Stimulated activated CD4-positive, alpha-beta T cell treated with anti-CD3 and anti-CD28 coated beads, Interleukin-15, amount 100 ng/mL, for 1 hour (primary cell): ENCODE results near the gene KLHL12.
"Not testable (repeated sequence)": the region's sequence is repeated elsewhere in the genome, so short reads cannot be mapped to it uniquely, and the experiment has no call there.

Source experiments
- DNase-seq, 2 donors: peaks; one replicate each; pipeline ENCODE4 v3.0.0-alpha.2; 2020; ENCODE audit warnings: low read depth in 1 of 2, low spot score in 1 of 2

KLHL12 gene

GRCh38 chr1:202952099-202952498 lies 25.1 kb upstream of the KLHL12 start:
- DNase-seq = no peak

GRCh38 chr1:202951437-202951836 lies 24.4 kb upstream of the KLHL12 start:
- no peak for DNase-seq

- no peak for DNase-seq
These were observed 18.4 kb upstream of the KLHL12 start for GRCh38 chr1:202945483-202945882.

GRCh38 chr1:202944438-202944921 lies 17.4 kb upstream of the KLHL12 start:
- no peak for DNase-seq

DNA sequence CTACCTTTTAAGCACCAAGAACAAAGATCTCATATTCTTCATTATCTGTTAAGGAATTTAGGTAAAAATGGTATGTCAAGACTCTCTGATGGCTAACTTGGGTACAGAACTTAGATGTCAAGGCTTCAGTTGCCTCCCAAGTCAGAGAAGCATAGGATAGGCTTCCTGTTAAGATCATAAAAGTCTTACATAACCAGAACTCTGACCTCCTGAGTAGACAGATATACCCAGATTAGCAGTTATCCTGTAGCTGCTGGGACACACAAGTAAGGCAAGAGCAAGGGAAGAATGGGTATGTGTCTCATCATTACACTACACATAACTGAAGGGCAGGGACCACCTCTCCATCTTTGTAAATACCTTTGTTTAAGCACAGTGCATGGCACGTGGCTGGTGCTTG lies 15.4 kb upstream of the KLHL12 start:
- no peak for DNase-seq

DNA sequence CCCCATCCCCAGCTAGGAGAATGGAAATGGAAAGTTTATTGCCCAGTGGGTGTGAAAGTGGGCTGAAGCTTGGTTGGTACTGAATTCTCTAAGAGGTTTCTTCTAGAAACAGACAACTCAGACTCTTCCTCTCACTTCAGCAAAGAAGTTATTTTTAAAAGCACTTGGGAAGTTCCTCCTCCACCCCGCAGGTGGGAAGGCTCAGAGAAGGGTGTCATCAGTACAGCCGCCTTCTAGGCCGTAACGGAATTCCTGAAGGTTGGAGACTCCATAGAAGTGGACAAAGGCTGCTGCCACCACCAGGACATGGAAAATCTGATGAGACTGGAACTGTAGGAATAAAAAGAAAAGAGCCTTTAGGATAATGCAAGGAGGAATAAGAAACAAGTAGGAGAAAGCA lies 14.3 kb upstream of the KLHL12 start:
- DNase-seq = no peak

- DNase-seq = no peak
These were observed 13.5 kb upstream of the KLHL12 start for GRCh38 chr1:202940561-202940960.

DNA sequence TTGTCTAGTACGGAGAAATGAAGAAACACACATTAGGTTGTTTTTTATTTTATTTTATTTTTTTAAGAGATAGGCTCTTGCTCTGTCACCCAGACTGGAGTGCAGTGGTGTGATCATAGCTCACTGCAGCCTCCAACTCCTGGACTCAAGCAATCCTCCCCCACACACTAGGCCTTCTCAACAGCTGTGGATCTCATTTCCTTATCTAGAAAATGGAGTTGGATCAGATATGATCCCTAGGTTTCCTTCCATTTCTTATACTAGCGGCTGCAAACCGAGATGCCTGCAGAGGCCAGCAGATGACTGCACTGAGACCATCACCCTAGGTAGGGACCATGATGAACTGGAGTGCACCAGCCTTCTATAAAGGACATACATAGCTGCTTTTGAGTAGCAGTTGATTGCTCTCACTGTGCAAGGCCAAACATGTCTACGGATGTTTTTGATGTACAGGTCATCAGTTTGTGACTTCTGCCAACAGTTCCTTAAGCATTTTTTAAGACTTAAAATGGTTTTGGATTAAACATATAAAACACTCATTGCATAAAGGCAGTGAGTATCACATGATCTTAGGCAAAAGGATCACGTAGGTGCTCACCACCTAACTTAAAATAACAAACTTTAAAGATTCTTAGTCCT lies 11.4 kb upstream of the KLHL12 start:
- DNase-seq = no peak

DNA sequence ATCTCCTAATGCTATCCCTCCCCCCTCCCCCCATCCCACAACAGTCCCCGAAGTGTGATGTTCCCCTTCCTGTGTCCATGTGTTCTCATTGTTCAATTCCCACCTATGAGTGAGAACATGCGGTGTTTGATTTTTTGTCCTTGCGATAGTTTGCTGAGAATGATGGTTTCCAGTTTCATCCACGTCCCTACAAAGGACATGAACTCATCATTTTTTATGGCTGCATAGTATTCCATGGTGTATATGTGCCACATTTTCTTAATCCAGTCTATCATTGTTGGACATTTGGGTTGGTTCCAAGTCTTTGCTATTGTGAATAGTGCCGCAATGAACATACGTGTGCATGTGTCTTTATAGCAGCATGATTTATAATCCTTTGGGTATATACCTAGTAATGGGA lies 9.4 kb upstream of the KLHL12 start:
- DNase-seq = not testable (repeated sequence)

DNA sequence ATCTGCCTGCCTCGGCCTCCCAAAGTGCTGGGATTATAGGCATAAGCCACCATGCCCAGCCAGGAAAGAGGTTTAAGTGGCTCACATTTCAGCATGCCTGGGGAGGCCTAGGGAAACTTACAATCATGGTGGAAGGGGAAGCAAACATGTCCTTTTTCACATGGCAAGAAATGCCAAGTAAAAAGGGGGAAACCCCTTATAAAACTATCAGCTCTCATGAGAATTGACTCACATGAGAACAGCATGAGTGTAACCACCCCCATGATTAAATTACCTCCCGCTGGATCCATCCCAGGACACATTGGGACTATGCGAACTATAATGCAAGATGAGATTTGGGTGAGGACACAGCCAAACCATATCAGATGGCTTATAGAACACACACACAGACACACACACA lies 8.8 kb upstream of the KLHL12 start:
- no peak for DNase-seq

DNA sequence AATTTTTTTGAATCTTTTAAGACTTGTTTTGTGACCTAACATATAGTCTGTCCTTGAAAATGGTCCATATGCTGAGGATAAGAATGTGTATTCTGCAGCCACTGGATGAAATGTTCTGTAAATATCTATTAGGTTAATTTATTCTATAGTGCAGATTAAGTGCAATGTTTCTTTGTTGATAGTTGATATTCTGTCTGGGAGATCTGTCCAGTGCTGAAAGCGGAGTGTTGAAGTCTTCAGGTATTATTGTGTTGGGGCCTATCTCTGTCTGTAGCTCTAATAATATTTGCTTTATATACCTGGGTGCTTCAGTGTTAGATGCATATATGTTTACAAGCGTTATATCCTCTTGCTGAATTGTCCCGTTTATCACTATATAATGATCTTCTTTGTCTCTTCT lies 7.7 kb upstream of the KLHL12 start:
- DNase-seq = no peak

DNA sequence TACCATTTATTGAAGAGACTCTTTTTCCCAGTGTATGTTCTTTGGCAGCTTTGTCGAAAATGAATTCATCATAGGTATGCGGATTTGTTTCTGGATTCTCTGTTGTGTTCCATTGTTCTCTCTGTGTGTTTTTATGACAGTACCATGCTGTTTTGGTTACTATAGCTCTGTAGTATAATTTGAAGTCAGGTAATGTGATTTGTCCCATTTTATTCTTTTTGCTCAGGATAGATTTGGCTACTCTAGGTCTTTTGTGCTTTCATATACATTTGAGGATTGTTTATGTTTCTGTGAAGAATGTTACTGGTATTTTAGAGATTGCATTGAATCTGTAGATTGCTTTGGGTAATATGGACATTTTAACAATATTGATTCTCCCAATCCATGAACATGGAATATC lies 5.4 kb upstream of the KLHL12 start:
- DNase-seq = no peak

DNA sequence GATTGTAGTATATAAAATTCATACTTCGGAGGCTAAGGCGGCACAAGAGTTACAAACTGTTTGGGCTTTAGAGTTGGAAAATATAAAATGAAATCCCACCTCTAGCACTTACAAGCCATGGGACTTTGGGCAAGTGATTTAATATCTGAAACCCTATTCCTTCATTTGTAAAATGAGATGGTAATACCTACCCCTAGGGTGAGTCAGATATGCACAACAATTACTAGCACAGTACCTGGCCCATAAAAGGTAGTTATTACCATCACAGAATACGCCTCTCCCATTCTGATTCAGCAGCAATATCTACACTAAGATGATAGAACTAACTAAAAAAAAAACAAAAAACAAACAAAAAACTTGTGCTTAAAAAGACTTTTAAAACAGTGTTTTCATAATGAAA lies 3.5 kb downstream of the KLHL12 start:
- no peak for DNase-seq

- DNase-seq = no peak
These were observed 7.4 kb downstream of the KLHL12 start for GRCh38 chr1:202919615-202920014.

DNA sequence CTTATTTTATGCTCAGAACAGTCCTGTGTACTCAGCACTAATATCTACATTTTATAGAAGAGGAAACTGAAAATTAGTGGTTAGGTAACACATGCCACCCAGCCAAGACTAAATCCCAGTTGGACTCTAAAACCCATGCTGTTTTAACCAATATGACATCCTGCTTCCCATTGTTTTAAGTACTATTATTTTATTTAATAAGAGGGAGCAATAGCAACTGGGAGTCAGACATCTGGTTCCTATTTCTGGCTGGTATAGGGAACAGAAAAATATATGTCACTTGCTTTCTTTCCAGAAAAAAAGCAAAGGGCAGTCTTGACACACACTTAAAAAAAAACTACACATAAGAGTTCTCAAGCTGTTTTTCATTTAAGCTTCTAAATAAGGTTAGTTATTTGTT lies 11.9 kb downstream of the KLHL12 start:
- DNase-seq = no peak

DNA sequence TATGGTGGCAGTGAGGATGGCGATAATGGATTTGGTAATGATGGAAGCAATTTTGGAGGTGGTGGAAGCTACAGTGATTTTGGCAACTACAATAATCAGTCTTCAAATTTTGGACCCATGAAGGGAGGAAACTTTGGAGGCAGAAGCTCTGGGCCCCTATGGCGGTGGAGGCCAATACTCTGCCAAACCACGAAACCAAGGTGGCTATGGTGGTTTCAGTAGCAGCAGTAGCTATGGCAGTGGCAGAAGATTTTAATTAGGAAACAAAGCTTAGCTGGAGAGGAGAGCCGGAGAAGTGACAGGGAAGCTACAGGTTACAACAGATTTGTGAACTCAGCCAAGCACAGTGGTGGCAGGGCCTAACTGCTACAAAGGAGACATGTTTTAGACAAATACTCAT lies 14.6 kb downstream of the KLHL12 start:
- DNase-seq = not testable (repeated sequence)

GRCh38 chr1:202909494-202909893 lies 17.5 kb downstream of the KLHL12 start:
- no peak for DNase-seq

DNA sequence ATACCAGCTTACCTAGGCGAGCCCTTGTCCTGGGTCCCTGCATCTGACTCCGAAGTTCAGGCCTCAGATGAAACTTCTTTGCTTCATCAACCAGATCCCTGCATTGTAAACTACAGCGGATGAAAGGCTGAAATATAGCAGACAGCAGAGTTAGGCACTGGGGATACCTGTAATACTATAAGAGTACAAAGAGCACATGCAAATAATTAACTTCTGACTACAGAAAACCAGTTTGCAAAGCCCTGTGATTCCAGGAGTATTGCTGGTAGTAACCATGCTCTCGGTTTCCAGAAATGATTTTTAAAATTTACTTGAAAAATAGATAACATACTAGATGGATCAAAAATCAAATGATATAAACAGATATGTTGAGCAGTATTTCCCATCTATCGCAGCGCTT lies 18.0 kb downstream of the KLHL12 start:
- DNase-seq = no peak

DNA sequence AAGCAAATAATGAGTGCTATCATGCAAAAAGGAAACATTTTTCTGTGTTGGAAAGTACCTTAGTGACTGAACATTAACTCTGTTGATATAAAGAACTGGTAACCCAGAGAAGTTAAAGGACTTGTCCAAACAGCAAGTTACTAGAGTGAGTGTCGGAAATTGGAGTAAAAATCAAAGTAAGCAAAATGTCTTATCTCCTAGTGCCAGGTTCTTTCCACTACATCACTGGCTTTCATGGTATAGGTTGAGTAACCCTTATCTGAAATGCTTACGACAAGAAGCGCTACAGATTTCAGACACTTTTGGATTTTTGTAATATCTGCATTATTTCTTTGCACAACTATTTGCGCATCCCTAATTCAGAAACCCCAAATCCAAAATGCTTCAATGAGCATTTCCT lies 21.7 kb downstream of the KLHL12 start:
- no peak for DNase-seq

- not testable (repeated sequence) for DNase-seq
These were observed 23.2 kb downstream of the KLHL12 start for GRCh38 chr1:202903808-202904207.

- DNase-seq = no peak
These were observed 25.5 kb downstream of the KLHL12 start for GRCh38 chr1:202901555-202901954.

- no peak for DNase-seq
These were observed 34.5 kb downstream of the KLHL12 start for GRCh38 chr1:202892501-202892900.

DNA sequence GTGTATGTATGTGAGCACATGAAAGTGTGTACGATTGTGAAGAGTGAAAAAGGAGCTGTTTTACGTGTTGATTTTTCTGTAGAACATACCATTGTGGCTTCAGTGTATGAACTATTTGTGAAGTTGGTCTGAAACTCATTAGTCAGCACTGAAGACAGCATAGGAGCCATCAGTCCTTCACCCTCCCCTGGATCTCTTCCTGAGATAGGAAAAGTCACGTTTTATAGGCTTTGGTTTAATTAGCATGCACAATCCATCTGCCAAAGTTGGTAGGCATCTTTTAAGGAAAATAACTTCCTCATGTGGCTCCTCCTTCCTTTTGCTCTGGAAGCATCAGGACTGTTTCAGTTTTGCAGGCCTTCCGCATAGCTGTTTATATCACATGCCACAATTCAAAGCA lies 36.6 kb downstream of the KLHL12 start:
- no peak for DNase-seq
